ENCODE measurements around the gene KMT2D.
A peak's percentile ranks its signal among the peaks of the same experiment; 100 is the strongest.
"Not testable (repeated sequence)": the region's sequence is repeated elsewhere in the genome, so short reads cannot be mapped to it uniquely, and the experiment has no call there.

KMT2D gene

GRCh38 chr12:49068879-49069506 lies 8.4 kb upstream of the KMT2D start:
- peak in 1 of 2 experiments; percentile 48 for DNase-seq (ENCODE audit: low spot score in 2 of 2)
- in situ Hi-C loops (cut with MboI; ENCODE audit: low sequenced_read_pairs), result no loop called here
- no peaks in the 10 kb centered on the region for H3K9me3 ChIP-seq

GRCh38 chr12:49066120-49066519 lies 5.5 kb upstream of the KMT2D start:
- Histone ChIP-seq H3K9me3 (no peaks in the 10 kb centered on the region), H3K27me3 (ENCODE audit: low read depth) (no peaks in the 10 kb centered on the region), H3K4me1 (peaks cover 15% of the 10 kb centered on the region), H3K36me3 (replicated peaks) (no peaks in the 10 kb centered on the region), H3K4me3 (no peak overlapping the region)
- in situ Hi-C loops (cut with MboI; ENCODE audit: low sequenced_read_pairs), result no loop called here
- no peak for DNase-seq (ENCODE audit: low spot score in 2 of 2)

More at GRCh38 chr12:49068879-49069506, 8.4 kb upstream of the KMT2D start:
- no peaks in the 10 kb centered on the region for H3K27me3 ChIP-seq (ENCODE audit: low read depth)
- peak overlapping the region; percentile 79 for H3K4me3 ChIP-seq
- H3K36me3 ChIP-seq (replicated peaks), result no peaks in the 10 kb centered on the region
- H3K4me1 ChIP-seq, result peaks cover 8% of the 10 kb centered on the region

GRCh38 chr12:49064767-49065152 lies 4.2 kb upstream of the KMT2D start:
- in situ Hi-C loops (cut with MboI; ENCODE audit: low sequenced_read_pairs), result no loop called here
- Histone ChIP-seq H3K4me3 (no peak overlapping the region), H3K9me3 (no peaks in the 10 kb centered on the region), H3K36me3 (replicated peaks) (no peaks in the 10 kb centered on the region; the same call in 1 of the 2 replicates), H3K27me3 (ENCODE audit: low read depth) (no peaks in the 10 kb centered on the region), H3K4me1 (peaks cover 11% of the 10 kb centered on the region)
- DNase-seq (ENCODE audit: low spot score in 2 of 2), result no peak

- H3K36me3 ChIP-seq (replicated peaks); H3K9me3 ChIP-seq; H3K4me3 ChIP-seq; in situ Hi-C loops (cut with MboI; ENCODE audit: low sequenced_read_pairs); DNase-seq (ENCODE audit: low spot score in 2 of 2); H3K27me3 ChIP-seq (ENCODE audit: low read depth): not testable (repeated sequence)
- peaks cover 13% of the 10 kb centered on the region for H3K4me1 ChIP-seq
Measured at GRCh38 chr12:49061916-49062315, 1.3 kb upstream of the KMT2D start.

GRCh38 chr12:49061157-49061650 lies 610 bp upstream of the KMT2D start:
- no peaks in the 10 kb centered on the region for H3K9me3 ChIP-seq
- in situ Hi-C loops (cut with MboI; ENCODE audit: low sequenced_read_pairs), result no loop called here
- H3K36me3 ChIP-seq (replicated peaks), result no peaks in the 10 kb centered on the region; the same call in 1 of the 2 replicates
- H3K4me1 ChIP-seq, result peaks cover 18% of the 10 kb centered on the region
- no peaks in the 10 kb centered on the region for H3K27me3 ChIP-seq (ENCODE audit: low read depth)
- no peak for DNase-seq (ENCODE audit: low spot score in 2 of 2)
- peak overlapping the region; percentile 91 for H3K4me3 ChIP-seq

- in situ Hi-C loops (cut with MboI; ENCODE audit: low sequenced_read_pairs), result no loop called here
Measured at GRCh38 chr12:49059299-49060171, 1.1 kb downstream of the KMT2D start.

GRCh38 chr12:49059045-49059298 lies 1.6 kb downstream of the KMT2D start:
- no peak for DNase-seq (ENCODE audit: low spot score in 2 of 2)
- no peaks in the 10 kb centered on the region for H3K27me3 ChIP-seq (ENCODE audit: low read depth)
- in situ Hi-C loops (cut with MboI; ENCODE audit: low sequenced_read_pairs), result no loop called here
- no peaks in the 10 kb centered on the region for H3K9me3 ChIP-seq
- peak overlapping the region; percentile 91 for H3K4me3 ChIP-seq
- H3K4me1 ChIP-seq, result peaks cover 18% of the 10 kb centered on the region
- peaks cover 17% of the 10 kb centered on the region for H3K36me3 ChIP-seq (replicated peaks)

More at GRCh38 chr12:49059299-49060171, 1.1 kb downstream of the KMT2D start:
- H3K4me1 ChIP-seq, result peaks cover 18% of the 10 kb centered on the region
- H3K27me3 ChIP-seq (ENCODE audit: low read depth), result no peaks in the 10 kb centered on the region
- no peaks in the 10 kb centered on the region for H3K9me3 ChIP-seq
- peak overlapping the region; percentile 91 for H3K4me3 ChIP-seq
- H3K36me3 ChIP-seq (replicated peaks), result peaks cover 11% of the 10 kb centered on the region
- peak in 1 of 2 experiments; percentile 39 for DNase-seq (ENCODE audit: low spot score in 2 of 2)

GRCh38 chr12:49058366-49059044 lies 2.1 kb downstream of the KMT2D start:
- Histone ChIP-seq H3K9me3 (no peaks in the 10 kb centered on the region), H3K4me1 (peaks cover 15% of the 10 kb centered on the region), H3K36me3 (replicated peaks) (peaks cover 22% of the 10 kb centered on the region), H3K27me3 (ENCODE audit: low read depth) (no peaks in the 10 kb centered on the region), H3K4me3 (peak overlapping the region; percentile 91)
- DNase-seq (ENCODE audit: low spot score in 2 of 2), result no peak
- in situ Hi-C loops (cut with MboI; ENCODE audit: low sequenced_read_pairs), result no loop called here

- peaks cover 28% of the 10 kb centered on the region for H3K36me3 ChIP-seq (replicated peaks)
- H3K4me3 ChIP-seq, result peak overlapping the region; percentile 91
- H3K4me1 ChIP-seq, result peaks cover 15% of the 10 kb centered on the region
- H3K27me3 ChIP-seq (ENCODE audit: low read depth), result no peaks in the 10 kb centered on the region
- DNase-seq (ENCODE audit: low spot score in 2 of 2), result no peak
- H3K9me3 ChIP-seq, result no peaks in the 10 kb centered on the region
- in situ Hi-C loops (cut with MboI; ENCODE audit: low sequenced_read_pairs), result no loop called here
Measured at GRCh38 chr12:49057888-49058287, 2.7 kb downstream of the KMT2D start.

- in situ Hi-C loops (cut with MboI; ENCODE audit: low sequenced_read_pairs), result no loop called here
Measured at GRCh38 chr12:49055978-49056754, 4.4 kb downstream of the KMT2D start.

GRCh38 chr12:49055092-49055491 lies 5.5 kb downstream of the KMT2D start:
- H3K36me3 ChIP-seq (replicated peaks), result peaks cover 56% of the 10 kb centered on the region
- no peak for DNase-seq (ENCODE audit: low spot score in 2 of 2)
- H3K4me1 ChIP-seq, result peaks cover 11% of the 10 kb centered on the region; the same call in 1 of the 2 replicates
- no peak overlapping the region for H3K4me3 ChIP-seq
- H3K9me3 ChIP-seq, result no peaks in the 10 kb centered on the region
- H3K27me3 ChIP-seq (ENCODE audit: low read depth), result no peaks in the 10 kb centered on the region
- in situ Hi-C loops (cut with MboI; ENCODE audit: low sequenced_read_pairs), result no loop called here

More at GRCh38 chr12:49055978-49056754, 4.4 kb downstream of the KMT2D start:
- H3K4me1 ChIP-seq, result peaks cover 11% of the 10 kb centered on the region; the same call in 1 of the 2 replicates
- H3K36me3 ChIP-seq (replicated peaks), result peaks cover 45% of the 10 kb centered on the region
- no peaks in the 10 kb centered on the region for H3K9me3 ChIP-seq
- no peaks in the 10 kb centered on the region for H3K27me3 ChIP-seq (ENCODE audit: low read depth)
- peak; percentile 65 to 68 for DNase-seq (ENCODE audit: low spot score in 2 of 2)
- peak overlapping the region; percentile 91 for H3K4me3 ChIP-seq

- peaks cover 62% of the 10 kb centered on the region for H3K36me3 ChIP-seq (replicated peaks)
- no peak for DNase-seq (ENCODE audit: low spot score in 2 of 2)
- peaks cover 11% of the 10 kb centered on the region; the same call in 1 of the 2 replicates for H3K4me1 ChIP-seq
- H3K4me3 ChIP-seq, result no peak overlapping the region
- no peaks in the 10 kb centered on the region for H3K27me3 ChIP-seq (ENCODE audit: low read depth)
- no peaks in the 10 kb centered on the region for H3K9me3 ChIP-seq
- in situ Hi-C loops (cut with MboI; ENCODE audit: low sequenced_read_pairs), result no loop called here
Measured at GRCh38 chr12:49054524-49054923, 6.1 kb downstream of the KMT2D start.

GRCh38 chr12:49054096-49054495 lies 6.5 kb downstream of the KMT2D start:
- H3K27me3 ChIP-seq (ENCODE audit: low read depth), result no peaks in the 10 kb centered on the region
- H3K4me3 ChIP-seq, result no peak overlapping the region
- peaks cover 11% of the 10 kb centered on the region; the same call in 1 of the 2 replicates for H3K4me1 ChIP-seq
- peaks cover 66% of the 10 kb centered on the region for H3K36me3 ChIP-seq (replicated peaks)
- no peaks in the 10 kb centered on the region for H3K9me3 ChIP-seq
- no peak for DNase-seq (ENCODE audit: low spot score in 2 of 2)
- in situ Hi-C loops (cut with MboI; ENCODE audit: low sequenced_read_pairs), result no loop called here
